Cardiac fibroblast (primary cell): ENCODE measurements around the gene MEN1.

Experiments used
- DNase-seq, 2 donors: peaks; one replicate each; pipeline versions ENCODE4 v3.0.0 to v3.0.0-alpha.2; 2010; ENCODE audit warnings: low read depth in 2 of 2
- H3K4me3 ChIP-seq, 2 donors: replicated peaks in 1 of 2; 1 replicate in 1 of 2; 2 replicates in 1 of 2; pipeline ENCODE4 v1.5.1; 2011; ENCODE audit warnings: low read depth in 2 of 2, low read length in 2 of 2, mild to moderate bottlenecking in 2 of 2, moderate library complexity in 1 of 2
- TF ChIP-seq, protein P1 (sequence below): IDR thresholded peaks from one replicate; pipeline ENCODE4 v1.5.1; 2011; ENCODE audit warnings: low read depth, mild to moderate bottlenecking, low read length, inconsistent platforms

Gene MEN1

DNA sequence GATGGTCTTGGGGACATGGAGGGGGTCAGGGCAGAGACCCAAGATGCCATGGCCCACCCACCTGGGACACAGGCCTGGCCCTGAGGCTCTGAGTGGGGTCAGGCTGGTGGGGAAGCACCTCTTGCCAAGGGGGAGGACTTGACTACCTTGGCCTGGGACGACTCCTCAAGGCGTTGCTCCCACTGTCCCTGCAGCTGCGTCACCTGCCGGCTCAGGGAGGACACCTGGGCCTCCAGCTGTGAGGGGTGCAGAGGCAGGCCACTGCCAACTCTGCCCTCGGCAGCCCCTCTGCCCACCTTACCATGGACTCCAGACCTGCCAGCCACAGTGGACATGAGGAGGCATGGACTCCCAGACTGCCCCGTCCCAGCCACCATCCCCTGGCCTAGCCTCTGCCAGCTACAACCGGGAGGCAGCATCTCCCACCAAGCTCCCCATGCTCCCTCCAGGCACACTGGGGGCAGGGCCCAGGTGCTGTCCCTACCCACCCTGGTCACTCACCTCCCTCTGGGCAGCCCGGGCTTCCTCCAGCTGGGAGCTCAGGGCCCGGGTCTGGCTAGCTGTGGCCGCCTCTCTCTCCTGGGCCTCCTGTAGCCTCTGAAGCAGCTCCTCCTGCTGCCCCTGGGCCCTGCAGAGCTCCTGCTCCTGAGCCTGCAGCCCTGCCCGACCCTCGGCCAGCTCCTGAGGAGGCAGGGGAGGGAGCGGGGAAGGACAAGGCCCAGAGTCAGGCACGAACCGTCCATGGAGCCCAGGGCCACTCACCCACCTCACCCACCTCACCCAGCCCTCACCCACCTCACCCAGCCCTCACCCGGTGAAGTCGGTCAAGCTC is 25.5 kb upstream of the MEN1 start:
- no peak for DNase-seq
- H3K4me3 ChIP-seq: no peak overlapping the region
- TF ChIP-seq, protein P1, sequence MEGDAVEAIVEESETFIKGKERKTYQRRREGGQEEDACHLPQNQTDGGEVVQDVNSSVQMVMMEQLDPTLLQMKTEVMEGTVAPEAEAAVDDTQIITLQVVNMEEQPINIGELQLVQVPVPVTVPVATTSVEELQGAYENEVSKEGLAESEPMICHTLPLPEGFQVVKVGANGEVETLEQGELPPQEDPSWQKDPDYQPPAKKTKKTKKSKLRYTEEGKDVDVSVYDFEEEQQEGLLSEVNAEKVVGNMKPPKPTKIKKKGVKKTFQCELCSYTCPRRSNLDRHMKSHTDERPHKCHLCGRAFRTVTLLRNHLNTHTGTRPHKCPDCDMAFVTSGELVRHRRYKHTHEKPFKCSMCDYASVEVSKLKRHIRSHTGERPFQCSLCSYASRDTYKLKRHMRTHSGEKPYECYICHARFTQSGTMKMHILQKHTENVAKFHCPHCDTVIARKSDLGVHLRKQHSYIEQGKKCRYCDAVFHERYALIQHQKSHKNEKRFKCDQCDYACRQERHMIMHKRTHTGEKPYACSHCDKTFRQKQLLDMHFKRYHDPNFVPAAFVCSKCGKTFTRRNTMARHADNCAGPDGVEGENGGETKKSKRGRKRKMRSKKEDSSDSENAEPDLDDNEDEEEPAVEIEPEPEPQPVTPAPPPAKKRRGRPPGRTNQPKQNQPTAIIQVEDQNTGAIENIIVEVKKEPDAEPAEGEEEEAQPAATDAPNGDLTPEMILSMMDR: no peak

DNA sequence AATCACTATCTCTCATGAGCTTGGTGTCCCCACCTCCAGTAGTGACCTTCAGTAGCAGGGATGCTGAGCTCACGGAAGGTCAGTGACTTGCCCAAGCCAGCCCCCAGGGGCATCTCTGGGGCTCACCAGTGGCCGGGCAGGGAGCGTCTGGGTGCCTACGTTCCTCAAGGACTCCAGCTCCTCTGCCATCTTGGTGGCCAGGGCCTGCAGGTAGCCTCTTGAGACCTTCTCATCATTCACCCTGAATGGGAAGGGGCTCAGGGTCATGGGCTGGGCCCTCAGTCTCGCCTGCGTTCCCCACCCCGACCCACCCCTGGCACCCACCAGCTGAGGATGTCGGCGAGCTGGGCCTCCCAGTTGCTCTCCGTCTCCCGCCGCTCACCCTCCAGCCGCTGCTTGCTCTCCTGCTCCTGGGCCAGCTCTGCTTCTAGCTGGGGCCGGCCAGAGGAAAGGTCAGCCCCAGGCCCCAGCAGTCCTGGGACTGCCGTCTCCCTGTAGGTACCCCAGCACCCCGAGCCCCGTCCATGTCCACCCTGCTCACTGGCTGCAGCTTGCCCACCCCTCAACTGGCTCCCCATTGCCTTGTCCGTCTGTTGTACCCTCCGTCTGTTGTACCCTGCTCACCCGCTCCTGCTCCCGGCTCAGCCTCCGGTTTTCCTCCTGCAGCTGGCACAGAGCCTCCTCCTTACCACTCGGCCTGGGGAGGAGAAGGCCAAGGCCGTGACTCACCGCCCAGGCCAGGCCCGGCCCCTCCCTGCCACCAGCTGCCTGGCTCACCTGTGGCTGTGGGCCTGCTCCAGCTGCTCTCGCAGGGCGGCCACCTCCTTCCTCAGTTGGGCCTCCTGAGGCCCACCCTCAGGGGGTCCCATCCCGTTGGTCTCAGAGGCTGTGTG is 24.6 kb upstream of the MEN1 start:
- DNase-seq: peak; percentile 44 to 51
- TF ChIP-seq, protein P1: no peak
- no peak overlapping the region for H3K4me3 ChIP-seq

DNA sequence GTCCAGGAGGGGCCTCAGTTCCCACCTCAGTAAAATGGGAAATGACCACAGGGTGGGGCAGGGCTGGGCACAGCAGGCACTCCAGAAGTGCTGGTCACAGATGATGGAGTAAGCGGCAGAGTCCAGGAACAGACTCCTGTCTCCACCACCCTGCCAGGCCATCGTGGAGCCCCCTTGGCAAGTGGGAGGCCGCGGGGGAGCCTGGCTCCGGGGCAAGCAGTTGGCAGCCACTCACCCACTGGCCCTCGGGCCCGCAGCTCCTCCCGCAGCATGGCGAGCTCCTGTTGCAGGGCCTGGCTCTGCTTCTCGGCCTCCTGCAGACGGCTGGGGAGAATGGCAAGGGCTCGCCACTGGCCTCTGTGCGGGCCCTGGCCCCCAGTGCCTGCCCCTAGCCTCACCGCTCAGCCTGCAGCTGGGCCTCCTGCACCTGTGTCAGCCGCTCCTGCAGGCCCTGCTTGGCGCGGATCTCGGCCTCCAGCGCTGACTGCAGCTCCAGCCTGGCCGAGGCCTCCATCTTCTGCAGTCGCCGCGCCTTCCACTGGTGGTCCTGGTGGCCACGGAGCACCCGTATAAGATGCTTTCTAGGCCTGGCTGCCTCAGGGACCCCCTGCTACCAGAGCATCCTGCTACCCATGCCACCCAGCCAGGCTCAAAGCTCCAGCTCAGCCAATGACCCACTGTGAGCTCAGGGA is 23.8 kb upstream of the MEN1 start:
- TF ChIP-seq, protein P1: no peak
- no peak overlapping the region for H3K4me3 ChIP-seq
- DNase-seq: no peak

DNA sequence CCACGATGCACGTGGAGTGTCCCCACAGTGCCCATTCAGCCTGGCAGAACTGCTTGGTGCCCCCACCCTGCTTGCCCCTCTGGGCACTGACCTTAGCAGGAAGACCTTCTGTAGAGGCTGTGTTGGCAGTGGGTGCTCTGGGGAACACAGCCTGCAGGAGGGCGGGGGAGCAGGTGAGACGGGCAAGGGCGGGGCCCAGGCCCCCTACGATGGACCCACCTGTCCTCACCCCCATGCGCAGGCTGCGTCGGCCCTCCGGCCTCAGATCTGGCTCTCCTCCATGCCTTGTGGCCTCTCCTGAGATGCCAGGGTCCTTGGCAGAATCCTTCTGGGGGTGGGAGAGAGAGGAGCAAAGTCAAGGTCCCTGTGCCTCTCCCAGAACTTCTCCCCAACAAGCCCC is 23.2 kb upstream of the MEN1 start:
- DNase-seq: no peak
- H3K4me3 ChIP-seq: no peak overlapping the region
- TF ChIP-seq, protein P1: no peak

DNA sequence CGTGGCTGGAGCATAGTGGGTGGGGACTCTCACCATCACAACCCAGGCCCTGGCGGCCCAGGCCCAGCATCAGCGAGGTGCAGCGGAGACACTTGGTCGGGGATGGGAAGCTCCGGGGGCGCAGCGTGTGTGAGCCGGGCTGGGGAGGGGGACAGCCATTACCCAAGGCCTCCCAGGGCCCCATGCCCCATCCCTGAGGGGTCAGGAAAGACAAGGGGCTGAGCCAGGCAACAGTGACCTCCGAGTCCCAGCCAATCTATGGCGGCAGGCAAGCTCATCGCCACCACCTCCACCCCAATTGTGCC is 22.8 kb upstream of the MEN1 start:
- no peak overlapping the region for H3K4me3 ChIP-seq
- DNase-seq: no peak
- TF ChIP-seq, protein P1: no peak

DNA sequence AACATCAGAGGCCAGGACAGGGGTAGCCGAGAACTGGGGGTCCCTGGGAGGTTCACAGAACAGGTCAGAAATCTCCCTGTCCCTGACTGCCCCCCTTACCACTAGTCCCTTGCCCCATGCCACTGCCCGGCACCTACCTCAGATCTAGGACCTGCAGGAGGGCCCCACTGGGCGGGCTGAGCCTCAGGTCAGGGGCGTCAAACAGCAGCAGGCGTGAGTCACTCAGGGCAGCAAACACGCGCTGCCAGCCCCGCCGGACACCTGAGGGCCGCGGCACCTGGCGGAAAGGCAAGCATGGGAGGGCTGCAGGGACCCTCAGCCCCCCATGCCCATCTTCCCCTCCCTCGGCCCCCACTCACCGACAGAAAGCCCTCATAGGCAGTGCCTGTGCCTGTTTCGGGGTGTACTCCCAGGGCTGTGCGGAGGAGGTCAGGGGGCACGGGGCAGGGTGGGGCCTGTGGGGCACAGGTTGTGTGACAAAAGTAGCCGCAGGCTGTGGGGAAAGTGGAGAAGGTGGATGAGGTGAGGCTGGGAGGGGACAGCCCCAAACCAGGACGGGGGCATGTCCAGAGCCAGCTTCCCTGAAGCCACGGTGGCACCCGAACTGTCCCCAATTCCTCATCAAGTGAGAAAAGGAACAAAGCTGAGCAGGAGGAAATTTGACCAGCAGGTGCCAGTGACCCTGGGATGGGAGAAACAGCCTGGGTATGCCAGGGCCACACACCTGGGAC is 22.3 kb upstream of the MEN1 start:
- TF ChIP-seq, protein P1: no peak
- H3K4me3 ChIP-seq: no peak overlapping the region
- no peak for DNase-seq
